SK-N-SH (cell line): ENCODE data around the gene PRRT1. TPM values are rescaled to one million over a fixed set of nuclear protein-coding genes. Genes with fewer than 3 reads are reported as not detected.

Experiments
- CHD2 ChIP-seq: fragments of 150-350 bp; IDR thresholded peaks from 2 replicates; pipeline ENCODE4 v1.6.1; 2018; ENCODE audit warnings: low read length; ENCODE audit not compliant: partially characterized antibody
- ELF1 ChIP-seq: IDR thresholded peaks from 2 replicates; pipeline ENCODE4 v1.4.0; 2012
- FOXJ3 ChIP-seq: sonication (generic); formaldehyde crosslinking; IDR thresholded peaks from 2 replicates; pipeline ENCODE4 v1.5.1; 2020; ENCODE audit warnings: mild to moderate bottlenecking, missing genetic modification reagents
- IRF3 ChIP-seq: fragments of 150-350 bp; IDR thresholded peaks from 2 replicates; pipeline ENCODE4 v1.6.1; 2016; ENCODE audit warnings: mild to moderate bottlenecking, low read depth, low read length
- MAX ChIP-seq: IDR thresholded peaks from 2 replicates; pipeline ENCODE4 v1.4.0; 2012; ENCODE audit warnings: low read depth
- MEF2A ChIP-seq: IDR thresholded peaks from 2 replicates; pipeline ENCODE4 v1.4.0; 2012; ENCODE audit warnings: low read depth, borderline replicate concordance
- PBX3 ChIP-seq: IDR thresholded peaks from 2 replicates; pipeline ENCODE4; 2012
- POLR2AphosphoS5 ChIP-seq: IDR thresholded peaks from 2 replicates; pipeline ENCODE4 v1.6.1; 2012; ENCODE audit warnings: low read depth, low read length
- RAD21 ChIP-seq: IDR thresholded peaks from 2 replicates; pipeline ENCODE4 v1.6.1; 2012; ENCODE audit warnings: mild to moderate bottlenecking, low read length
- RCOR1 ChIP-seq: fragments of 150-350 bp; IDR thresholded peaks from 2 replicates; pipeline ENCODE4 v1.6.1; 2017; ENCODE audit warnings: antibody characterized with exemption, low read length
- REST ChIP-seq: IDR thresholded peaks from 2 replicates; pipeline ENCODE4 v1.6.1; 2012; ENCODE audit warnings: mild to moderate bottlenecking, low read depth, low read length, moderate library complexity
- RXRA ChIP-seq: IDR thresholded peaks from 2 replicates; pipeline ENCODE4 v1.4.0; 2012; ENCODE audit warnings: low read depth, mild to moderate bottlenecking, borderline replicate concordance
- SMC3 ChIP-seq: IDR thresholded peaks from 2 replicates; pipeline ENCODE4 v1.6.1; 2012; ENCODE audit warnings: low read depth, low read length, improper control_type of control experiment
- TAF1 ChIP-seq: IDR thresholded peaks from 2 replicates; pipeline ENCODE4 v1.6.1; 2012; ENCODE audit warnings: low read depth, mild to moderate bottlenecking, low read length, moderate library complexity, borderline replicate concordance
- USF1 ChIP-seq: IDR thresholded peaks from 2 replicates; pipeline ENCODE4 v1.4.0; 2012; ENCODE audit warnings: low read depth, borderline replicate concordance
- YY1 ChIP-seq: IDR thresholded peaks from 2 replicates; pipeline ENCODE4 v1.4.0; 2012; ENCODE audit warnings: low read depth, mild to moderate bottlenecking
- polyA plus RNA-seq, 3 experiments: library from polyadenylated mRNA; depleted of rRNA; stranded (reverse); fragments of >200 nt; gene quantifications; 2 replicates each; pipeline ENCODE4 v1.2.3, GENCODE V29; 2012

The PRRT1 gene
- polyA plus RNA-seq, 1 of the 3 experiments (the other 2 are of a cell fraction), result 1.5 TPM

- TF ChIP-seq RAD21 (no peak), YY1 (peak; percentile 93), TAF1 (peak; percentile 71; the same call in 1 of the 2 replicates), RXRA (no peak), MEF2A (no peak), CHD2 (peak; percentile 82), MAX (peak; percentile 64), FOXJ3 (CRISPR knock-in tag) (no peak), ELF1 (peak; percentile 95), RCOR1 (no peak), REST (no peak), SMC3 (no peak), USF1 (peak; percentile 94), IRF3 (peak; percentile 62; the same call in 1 of the 2 replicates), PBX3 (peak; percentile 59), POLR2AphosphoS5 (peak; percentile 68)
These were observed 23.8 kb downstream of the PRRT1 start, which contains the start of gene ATF6B (continued) for GRCh38 chr6:32127717-32128592.
